22Rv1 (cell line): ENCODE results near the gene NBL1.

ENCODE experiments used
- ZFX ChIP-seq: fragments of 450-650 bp; IDR thresholded peaks from 2 replicates; pipeline ENCODE4 v1.6.1; 2017; ENCODE audit warnings: antibody characterized with exemption, borderline replicate concordance
- TF ChIP-seq, protein P1 (sequence below): fragments of 450-650 bp; IDR thresholded peaks from 2 replicates; pipeline ENCODE4 v1.5.1; 2017; ENCODE audit warnings: mild to moderate bottlenecking

DNA sequence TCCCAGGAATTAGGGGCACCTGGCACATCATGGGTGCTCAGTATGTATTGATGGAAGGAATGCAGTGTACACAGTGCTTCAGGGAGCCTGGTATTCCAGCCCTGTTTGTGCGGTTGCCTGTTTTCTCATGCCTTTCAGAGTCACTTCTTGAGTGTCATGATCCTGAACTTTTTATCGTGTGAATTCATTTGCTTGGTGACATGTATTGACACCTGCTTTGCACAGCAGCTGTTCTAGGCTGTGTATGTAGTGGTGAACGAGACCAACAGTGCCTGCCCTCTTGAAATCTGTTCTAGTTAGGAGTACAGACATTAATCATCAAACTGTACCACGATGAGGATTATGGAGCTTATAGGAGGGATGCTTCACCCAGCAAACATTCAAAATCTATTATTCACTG is 26.7 kb downstream of the NBL1 start:
- TF ChIP-seq, protein P1, sequence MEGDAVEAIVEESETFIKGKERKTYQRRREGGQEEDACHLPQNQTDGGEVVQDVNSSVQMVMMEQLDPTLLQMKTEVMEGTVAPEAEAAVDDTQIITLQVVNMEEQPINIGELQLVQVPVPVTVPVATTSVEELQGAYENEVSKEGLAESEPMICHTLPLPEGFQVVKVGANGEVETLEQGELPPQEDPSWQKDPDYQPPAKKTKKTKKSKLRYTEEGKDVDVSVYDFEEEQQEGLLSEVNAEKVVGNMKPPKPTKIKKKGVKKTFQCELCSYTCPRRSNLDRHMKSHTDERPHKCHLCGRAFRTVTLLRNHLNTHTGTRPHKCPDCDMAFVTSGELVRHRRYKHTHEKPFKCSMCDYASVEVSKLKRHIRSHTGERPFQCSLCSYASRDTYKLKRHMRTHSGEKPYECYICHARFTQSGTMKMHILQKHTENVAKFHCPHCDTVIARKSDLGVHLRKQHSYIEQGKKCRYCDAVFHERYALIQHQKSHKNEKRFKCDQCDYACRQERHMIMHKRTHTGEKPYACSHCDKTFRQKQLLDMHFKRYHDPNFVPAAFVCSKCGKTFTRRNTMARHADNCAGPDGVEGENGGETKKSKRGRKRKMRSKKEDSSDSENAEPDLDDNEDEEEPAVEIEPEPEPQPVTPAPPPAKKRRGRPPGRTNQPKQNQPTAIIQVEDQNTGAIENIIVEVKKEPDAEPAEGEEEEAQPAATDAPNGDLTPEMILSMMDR, result no peak
- no peak for TF ChIP-seq ZFX
